ENCODE data around the gene KRTAP4-4.
"Not testable (repeated sequence)": the region's sequence is repeated elsewhere in the genome, so short reads cannot be mapped to it uniquely, and the experiment has no call there.

The KRTAP4-4 gene

DNA sequence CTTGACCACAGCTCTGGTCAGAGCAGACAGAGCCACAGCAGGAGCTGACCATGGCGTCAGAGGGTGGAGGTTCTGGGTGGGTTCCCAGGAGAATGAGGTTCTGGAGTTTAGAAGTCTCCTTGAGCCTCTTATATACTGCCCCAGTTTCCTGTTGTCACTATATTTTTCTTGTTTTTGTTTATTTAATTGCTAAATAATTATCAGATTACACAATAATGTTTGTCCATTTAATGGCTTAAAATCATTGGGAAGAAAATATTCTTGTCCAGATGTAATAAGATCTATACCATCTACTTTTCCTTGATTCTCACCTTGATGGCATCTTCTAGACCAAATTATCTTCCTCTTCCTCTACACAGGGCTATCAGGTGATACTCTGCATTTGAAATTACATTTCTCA lies 7.6 kb upstream of the KRTAP4-4 start, which contains the start of gene KRTAP4-3:
KRTAP4-3 (minus strand) TSS at position 101 of the 400 bp plus-strand sequence; CDS start at position 52, 49 bp downstream.
- Histone ChIP-seq H3K4me3 (ENCODE audit: low read depth, low read length) (no peak within 1 kb of the TSS), H3K4me1 (ENCODE audit: control insufficient read depth, insufficient read depth, low read length) (no peaks in the 10 kb centered on the region), H3K27ac (ENCODE audit: extremely low read depth, low read depth, low read length) (no peak within 1 kb of the TSS), H3K36me3 (ENCODE audit: control insufficient read depth in 2 of 2, insufficient read depth in 1 of 2, low read length in 2 of 2) (no peaks in the 10 kb centered on the region), H3K9me3 (ENCODE audit: control insufficient read depth, insufficient read depth, low read depth, low read length) (no peaks in the 10 kb centered on the region)
- CTCF ChIA-PET = interaction anchor here (1.1 kb wide), 1 partner anchor 383 kb away, joined by 3 read pairs; no protein-coding TSS in a partner anchor
- TF ChIP-seq ZNF792 (tag by site-specific recombination; IDR thresholded peaks at IDR 0.05) = no peak
- TF ChIP-seq ZNF561 (tag by site-specific recombination; IDR thresholded peaks at IDR 0.05; ENCODE audit: borderline replicate concordance) = no peak
- no peak for TF ChIP-seq ZNF776 (tag by site-specific recombination; IDR thresholded peaks at IDR 0.05; ENCODE audit: borderline replicate concordance)
- TF ChIP-seq ZEB2 (tag by site-specific recombination; IDR thresholded peaks at IDR 0.05) = no peak
- no peak for TF ChIP-seq HOXA7 (CRISPR knock-in tag; IDR thresholded peaks at IDR 0.05; ENCODE audit: borderline replicate concordance)
- TF ChIP-seq ZNF394 (tag by site-specific recombination; IDR thresholded peaks at IDR 0.05; ENCODE audit: borderline replicate concordance) = no peak
- no peak for TF ChIP-seq ZNF549 (tag by site-specific recombination; IDR thresholded peaks at IDR 0.05)
- POLR2A ChIA-PET = no interaction called here

DNA sequence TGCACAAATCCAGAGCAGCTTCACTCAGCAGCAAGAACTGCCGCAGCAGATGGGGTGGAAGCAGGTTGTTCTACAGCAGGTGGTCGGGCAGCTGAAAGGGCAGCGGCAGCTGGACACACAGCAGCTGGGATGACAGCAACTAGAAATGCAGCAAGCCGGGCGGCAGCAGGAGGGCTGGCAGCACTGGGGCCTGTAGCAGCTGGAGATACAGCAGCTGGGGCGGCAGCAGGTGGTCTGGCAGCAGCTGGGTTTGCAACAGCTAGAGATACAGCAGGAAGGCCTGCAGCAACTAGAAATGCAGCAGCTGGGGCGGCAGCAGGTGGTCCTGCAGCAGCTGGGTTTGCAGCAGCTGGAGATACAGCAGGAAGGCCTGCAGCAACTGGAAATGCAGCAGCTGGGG lies 7.0 kb upstream of the KRTAP4-4 start:
- Histone ChIP-seq H3K27ac (ENCODE audit: extremely low read depth, low read depth, low read length) (no peak overlapping the region), H3K36me3 (ENCODE audit: control insufficient read depth in 2 of 2, insufficient read depth in 1 of 2, low read length in 2 of 2) (no peaks in the 10 kb centered on the region), H3K9me3 (ENCODE audit: control insufficient read depth, insufficient read depth, low read depth, low read length) (no peaks in the 10 kb centered on the region), H3K4me3 (ENCODE audit: low read depth, low read length) (no peak overlapping the region), H3K4me1 (ENCODE audit: control insufficient read depth, insufficient read depth, low read length) (no peaks in the 10 kb centered on the region)
- POLR2A ChIA-PET = no interaction called here
- CTCF ChIA-PET = interaction anchor here (1.1 kb wide), 1 partner anchor 383 kb away, joined by 3 read pairs; no protein-coding TSS in a partner anchor
- TF ChIP-seq ZIC2 (tag by site-specific recombination; IDR thresholded peaks at IDR 0.05) (peak; percentile 62; the same call in 1 of the 2 replicates), ZFP69B (tag by site-specific recombination; IDR thresholded peaks at IDR 0.05) (no peak)

DNA sequence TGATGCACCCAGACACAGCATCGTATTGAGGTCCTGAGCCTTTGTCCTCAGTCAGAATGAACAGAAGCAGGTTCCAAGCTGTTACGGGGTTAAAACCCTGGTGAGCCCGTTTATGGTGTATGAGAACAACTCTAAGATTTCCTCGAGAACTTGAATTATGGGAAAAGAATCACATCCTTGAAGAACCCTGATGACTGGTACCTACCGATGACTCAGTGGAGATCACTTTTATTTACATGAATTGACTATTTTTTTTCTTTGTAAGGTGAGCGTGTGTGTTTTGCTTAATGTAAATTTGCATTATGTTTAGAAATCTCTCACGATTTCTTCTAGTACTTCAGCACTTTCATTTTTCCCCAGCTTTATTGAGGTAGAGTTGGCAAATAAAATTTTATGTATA lies 3.3 kb upstream of the KRTAP4-4 start:
- CTCF ChIA-PET = interaction anchor here (0.9 kb wide), 1 partner anchor 603 kb away, joined by 4 read pairs; no protein-coding TSS in a partner anchor
- Histone ChIP-seq H3K4me3 (ENCODE audit: low read depth, low read length) (no peak overlapping the region), H3K9me3 (ENCODE audit: control insufficient read depth, insufficient read depth, low read depth, low read length) (no peaks in the 10 kb centered on the region), H3K36me3 (ENCODE audit: control insufficient read depth in 2 of 2, insufficient read depth in 1 of 2, low read length in 2 of 2) (no peaks in the 10 kb centered on the region), H3K4me1 (ENCODE audit: control insufficient read depth, insufficient read depth, low read length) (no peaks in the 10 kb centered on the region), H3K27ac (ENCODE audit: extremely low read depth, low read depth, low read length) (no peak overlapping the region)
- TF ChIP-seq, protein P1, sequence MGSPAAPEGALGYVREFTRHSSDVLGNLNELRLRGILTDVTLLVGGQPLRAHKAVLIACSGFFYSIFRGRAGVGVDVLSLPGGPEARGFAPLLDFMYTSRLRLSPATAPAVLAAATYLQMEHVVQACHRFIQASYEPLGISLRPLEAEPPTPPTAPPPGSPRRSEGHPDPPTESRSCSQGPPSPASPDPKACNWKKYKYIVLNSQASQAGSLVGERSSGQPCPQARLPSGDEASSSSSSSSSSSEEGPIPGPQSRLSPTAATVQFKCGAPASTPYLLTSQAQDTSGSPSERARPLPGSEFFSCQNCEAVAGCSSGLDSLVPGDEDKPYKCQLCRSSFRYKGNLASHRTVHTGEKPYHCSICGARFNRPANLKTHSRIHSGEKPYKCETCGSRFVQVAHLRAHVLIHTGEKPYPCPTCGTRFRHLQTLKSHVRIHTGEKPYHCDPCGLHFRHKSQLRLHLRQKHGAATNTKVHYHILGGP (tag by site-specific recombination; IDR thresholded peaks at IDR 0.05) = peak; percentile 25; the same call in 1 of the 2 replicates
- TF ChIP-seq, protein P2, sequence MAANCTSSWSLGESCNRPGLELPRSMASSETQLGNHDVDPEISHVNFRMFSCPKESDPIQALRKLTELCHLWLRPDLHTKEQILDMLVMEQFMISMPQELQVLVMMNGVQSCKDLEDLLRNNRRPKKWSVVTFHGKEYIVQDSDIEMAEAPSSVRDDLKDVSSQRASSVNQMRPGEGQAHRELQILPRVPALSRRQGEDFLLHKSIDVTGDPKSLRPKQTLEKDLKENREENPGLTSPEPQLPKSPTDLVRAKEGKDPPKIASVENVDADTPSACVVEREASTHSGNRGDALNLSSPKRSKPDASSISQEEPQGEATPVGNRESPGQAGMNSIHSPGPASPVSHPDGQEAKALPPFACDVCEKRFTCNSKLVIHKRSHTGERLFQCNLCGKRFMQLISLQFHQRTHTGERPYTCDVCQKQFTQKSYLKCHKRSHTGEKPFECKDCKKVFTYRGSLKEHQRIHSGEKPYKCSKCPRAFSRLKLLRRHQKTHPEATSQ (tag by site-specific recombination; IDR thresholded peaks at IDR 0.05) = no peak
- 0 out of 2 replicates have a peak, but pooled peaks have one; percentile 34 for TF ChIP-seq ZBTB17 (tag by site-specific recombination; IDR thresholded peaks at IDR 0.05)
- POLR2A ChIA-PET = no interaction called here

DNA sequence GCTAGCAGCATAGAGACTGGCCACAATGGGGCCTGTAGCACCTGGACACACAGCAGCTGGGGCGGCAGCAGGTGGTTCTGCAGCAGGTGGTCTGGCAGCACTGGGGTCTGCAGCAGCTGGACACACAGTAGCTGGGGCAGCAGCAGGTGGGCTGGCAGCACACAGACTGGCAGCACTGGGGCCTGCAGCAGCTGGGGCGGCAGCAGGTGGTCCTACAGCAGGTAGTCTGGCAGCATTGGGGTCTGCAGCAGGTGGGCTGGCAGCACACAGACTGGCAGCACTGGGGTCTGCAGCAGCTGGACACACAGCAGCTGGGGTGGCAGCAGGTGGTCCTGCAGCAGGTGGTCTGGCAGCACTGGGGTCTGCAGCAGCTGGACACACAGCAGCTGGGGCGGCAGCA lies 358 bp downstream of the KRTAP4-4 start:
- H3K4me3 ChIP-seq (ENCODE audit: low read depth, low read length); CTCF ChIA-PET: not testable (repeated sequence)

More for the DNA sequence above, 358 bp downstream of the KRTAP4-4 start:
- H3K27ac ChIP-seq (ENCODE audit: extremely low read depth, low read depth, low read length); POLR2A ChIA-PET; H3K9me3 ChIP-seq (ENCODE audit: control insufficient read depth, insufficient read depth, low read depth, low read length); H3K36me3 ChIP-seq (ENCODE audit: control insufficient read depth in 2 of 2, insufficient read depth in 1 of 2, low read length in 2 of 2); H3K4me1 ChIP-seq (ENCODE audit: control insufficient read depth, insufficient read depth, low read length): not testable (repeated sequence)
- TF ChIP-seq ZIC2 (tag by site-specific recombination; IDR thresholded peaks at IDR 0.05) (peak; percentile 95), SCRT1 (tag by site-specific recombination; IDR thresholded peaks at IDR 0.05; ENCODE audit: borderline replicate concordance) (peak; percentile 94), SCRT2 (tag by site-specific recombination; IDR thresholded peaks at IDR 0.05) (peak; percentile 74)

All from HEK293 (cell line).